Measurements from ENCODE around the gene PRR33.

GRCh38 chr11:1915795-1916131 is 24.1 kb upstream of the PRR33 start:
- TF ChIP-seq POLR2A (IDR thresholded peaks at IDR 0.05) (no peak), EP300 (IDR thresholded peaks at IDR 0.05) (no peak)
- TF ChIP-seq, protein P1, sequence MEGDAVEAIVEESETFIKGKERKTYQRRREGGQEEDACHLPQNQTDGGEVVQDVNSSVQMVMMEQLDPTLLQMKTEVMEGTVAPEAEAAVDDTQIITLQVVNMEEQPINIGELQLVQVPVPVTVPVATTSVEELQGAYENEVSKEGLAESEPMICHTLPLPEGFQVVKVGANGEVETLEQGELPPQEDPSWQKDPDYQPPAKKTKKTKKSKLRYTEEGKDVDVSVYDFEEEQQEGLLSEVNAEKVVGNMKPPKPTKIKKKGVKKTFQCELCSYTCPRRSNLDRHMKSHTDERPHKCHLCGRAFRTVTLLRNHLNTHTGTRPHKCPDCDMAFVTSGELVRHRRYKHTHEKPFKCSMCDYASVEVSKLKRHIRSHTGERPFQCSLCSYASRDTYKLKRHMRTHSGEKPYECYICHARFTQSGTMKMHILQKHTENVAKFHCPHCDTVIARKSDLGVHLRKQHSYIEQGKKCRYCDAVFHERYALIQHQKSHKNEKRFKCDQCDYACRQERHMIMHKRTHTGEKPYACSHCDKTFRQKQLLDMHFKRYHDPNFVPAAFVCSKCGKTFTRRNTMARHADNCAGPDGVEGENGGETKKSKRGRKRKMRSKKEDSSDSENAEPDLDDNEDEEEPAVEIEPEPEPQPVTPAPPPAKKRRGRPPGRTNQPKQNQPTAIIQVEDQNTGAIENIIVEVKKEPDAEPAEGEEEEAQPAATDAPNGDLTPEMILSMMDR (IDR thresholded peaks at IDR 0.05), result no peak
